HEK293 (cell line): ENCODE results near the gene TESK2.

Experiments
- CTCF ChIA-PET: fragments of 350-600 bp; formaldehyde crosslinking; extraction: SDS; loops from one replicate; lab custom pipeline; 2021; ENCODE audit warnings: antibody characterized with exemption; lab: Yijun Ruan, JAX
- POLR2A ChIA-PET: fragments of 300-600 bp; formaldehyde crosslinking; extraction: SDS; loops from one replicate; lab custom pipeline; 2020; ENCODE audit warnings: antibody characterized with exemption, inconsistent platforms; lab: Yijun Ruan, JAX
- H3K27ac ChIP-seq: fragments of 200-500 bp; sonication (Bioruptor generic); 2 replicates; pipeline ENCODE4 v1.5.1; 2014; ENCODE audit warnings: low read depth, low read length, control low read depth, inconsistent platforms; ENCODE audit errors: extremely low read depth
- H3K36me3 ChIP-seq, 2 experiments: fragments of 200-500 bp in 1 of 2; sonication (Bioruptor generic) in 1 of 2; 1 replicate in 1 of 2; 2 replicates in 1 of 2; pipeline ENCODE4 v1.5.1; 2014 to 2017; ENCODE audit warnings: inconsistent platforms in 2 of 2, low read length in 2 of 2; ENCODE audit not compliant: control insufficient read depth in 2 of 2, insufficient read depth in 1 of 2
- H3K4me1 ChIP-seq: fragments of 200-500 bp; sonication (Bioruptor generic); 2 replicates; pipeline ENCODE4 v1.5.1; 2014; ENCODE audit warnings: mild to moderate bottlenecking, low read length, inconsistent platforms; ENCODE audit not compliant: control insufficient read depth, insufficient read depth
- H3K4me3 ChIP-seq: 2 replicates; pipeline ENCODE4 v1.5.1; 2011; ENCODE audit warnings: low read depth, mild to moderate bottlenecking, control low read depth, low read length, moderate library complexity
- H3K9me3 ChIP-seq: fragments of 200-500 bp; sonication (Bioruptor generic); 2 replicates; pipeline ENCODE4 v1.5.1; 2014; ENCODE audit warnings: low read depth, low read length, inconsistent platforms; ENCODE audit not compliant: control insufficient read depth, insufficient read depth
- FEZF1 ChIP-seq: fragments of 450-650 bp; formaldehyde crosslinking; IDR thresholded peaks from 2 replicates; pipeline ENCODE4 v1.5.1; 2016; ENCODE audit warnings: missing biosample characterization, missing genetic modification characterization
- MZF1 ChIP-seq: fragments of 450-650 bp; formaldehyde crosslinking; IDR thresholded peaks from 2 replicates; pipeline ENCODE4 v1.5.1; 2017; ENCODE audit warnings: missing biosample characterization, missing genetic modification characterization, borderline replicate concordance
- SCRT2 ChIP-seq: fragments of 450-650 bp; formaldehyde crosslinking; IDR thresholded peaks from 2 replicates; pipeline ENCODE4 v1.5.1; 2016; ENCODE audit warnings: missing biosample characterization, missing genetic modification characterization
- WT1 ChIP-seq: fragments of 450-650 bp; formaldehyde crosslinking; IDR thresholded peaks from 2 replicates; pipeline ENCODE4 v1.5.1; 2016; ENCODE audit warnings: missing biosample characterization, missing genetic modification characterization
- ZBTB17 ChIP-seq: fragments of 450-650 bp; formaldehyde crosslinking; IDR thresholded peaks from 2 replicates; pipeline ENCODE4 v1.5.1; 2016; ENCODE audit warnings: missing biosample characterization, missing genetic modification characterization
- ZFP37 ChIP-seq: fragments of 450-650 bp; formaldehyde crosslinking; IDR thresholded peaks from 2 replicates; pipeline ENCODE4 v1.5.1; 2016; ENCODE audit warnings: missing biosample characterization, missing genetic modification characterization
- ZNF169 ChIP-seq: fragments of 450-650 bp; formaldehyde crosslinking; IDR thresholded peaks from 2 replicates; pipeline ENCODE4 v1.5.1; 2016; ENCODE audit warnings: missing biosample characterization, missing genetic modification characterization
- ZNF324 ChIP-seq: fragments of 450-650 bp; formaldehyde crosslinking; IDR thresholded peaks from 2 replicates; pipeline ENCODE4 v1.5.1; 2016; ENCODE audit warnings: missing biosample characterization, missing genetic modification characterization
- ZNF394 ChIP-seq: fragments of 450-650 bp; formaldehyde crosslinking; IDR thresholded peaks from 2 replicates; pipeline ENCODE4 v1.5.1; 2016; ENCODE audit warnings: missing biosample characterization, missing genetic modification characterization, mild to moderate bottlenecking, moderate library complexity, borderline replicate concordance
- ZNF843 ChIP-seq: fragments of 450-650 bp; formaldehyde crosslinking; IDR thresholded peaks from 2 replicates; pipeline ENCODE4 v1.5.1; 2016; ENCODE audit warnings: missing biosample characterization, missing genetic modification characterization
- TF ChIP-seq, protein P1 (sequence below): fragments of 450-650 bp; formaldehyde crosslinking; IDR thresholded peaks from 2 replicates; pipeline ENCODE4 v1.5.1; 2016; ENCODE audit warnings: missing biosample characterization, missing genetic modification characterization
- TF ChIP-seq, protein P2 (sequence below): fragments of 450-650 bp; formaldehyde crosslinking; IDR thresholded peaks from 2 replicates; pipeline ENCODE4 v1.5.1; 2016; ENCODE audit warnings: missing biosample characterization, missing genetic modification characterization, low read depth
- TF ChIP-seq, protein P3 (sequence below): fragments of 450-650 bp; IDR thresholded peaks from 2 replicates; pipeline ENCODE4 v1.5.1; 2018; ENCODE audit warnings: missing biosample characterization, mild to moderate bottlenecking, missing genetic modification characterization

Gene TESK2

DNA sequence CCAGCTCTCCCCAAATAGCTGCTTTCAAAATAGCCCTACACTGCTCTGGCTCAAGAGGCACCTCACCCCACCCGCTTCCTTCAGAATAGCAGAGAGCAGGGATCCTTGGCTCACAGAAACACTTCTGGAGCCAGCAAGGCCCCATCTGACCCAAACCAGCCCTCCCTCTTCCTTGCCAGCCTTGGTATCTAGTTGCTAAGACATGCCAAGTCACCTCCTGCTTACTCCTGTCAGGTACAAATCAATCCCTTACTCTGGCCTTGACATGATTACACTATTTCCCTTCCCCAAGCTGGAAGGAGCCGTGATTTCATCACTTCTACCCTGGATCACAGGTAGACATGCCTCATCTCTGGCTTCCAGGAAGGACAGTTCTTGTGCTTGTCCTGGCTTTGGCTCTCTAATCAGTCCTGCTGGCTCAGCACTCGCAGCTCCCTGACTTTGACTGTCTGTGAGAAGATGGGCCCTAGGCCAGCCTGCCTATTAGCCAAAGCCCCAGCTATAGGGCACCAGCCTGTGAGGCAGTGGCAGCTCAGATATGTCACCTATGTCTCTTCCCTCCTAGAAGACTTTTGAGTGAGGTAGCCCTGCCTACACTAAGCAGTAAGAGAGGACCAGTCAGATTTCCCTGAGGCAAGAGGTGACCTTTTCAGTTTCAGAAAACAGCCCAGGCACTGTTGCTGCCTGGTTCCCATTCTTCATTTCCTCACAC is 141.8 kb downstream of the TESK2 start:
- ChIA-PET CTCF (interaction anchor here (0.9 to 4.3 kb wide), 5 partner anchors 8 to 163 kb away, joined by 3 to 23 read pairs (median 8); partner anchors contain the start of genes MUTYH and TOE1), POLR2A (interaction anchor here (0.8 to 3.0 kb wide), 6 partner anchors 9 to 627 kb away, joined by 3 to 31 read pairs (median 4); partner anchors contain the start of genes BTBD19, CCDC163, MMACHC and MUTYH)
- Histone ChIP-seq H3K36me3 (peaks cover 0 to 29% of the 10 kb centered on the region in 2 experiments; a peak in 1 of 3 replicates), H3K4me1 (no peaks in the 10 kb centered on the region), H3K9me3 (no peaks in the 10 kb centered on the region), H3K27ac (no peak overlapping the region), H3K4me3 (no peak overlapping the region)
- TF ChIP-seq ZBTB17 (tag by site-specific recombination), result peak; percentile 71; the same call in 1 of the 2 replicates
- 0 out of 2 replicates have a peak, but pooled peaks have one; percentile 30 for TF ChIP-seq SCRT2 (tag by site-specific recombination)
- TF ChIP-seq ZNF394 (tag by site-specific recombination), result no peak

DNA sequence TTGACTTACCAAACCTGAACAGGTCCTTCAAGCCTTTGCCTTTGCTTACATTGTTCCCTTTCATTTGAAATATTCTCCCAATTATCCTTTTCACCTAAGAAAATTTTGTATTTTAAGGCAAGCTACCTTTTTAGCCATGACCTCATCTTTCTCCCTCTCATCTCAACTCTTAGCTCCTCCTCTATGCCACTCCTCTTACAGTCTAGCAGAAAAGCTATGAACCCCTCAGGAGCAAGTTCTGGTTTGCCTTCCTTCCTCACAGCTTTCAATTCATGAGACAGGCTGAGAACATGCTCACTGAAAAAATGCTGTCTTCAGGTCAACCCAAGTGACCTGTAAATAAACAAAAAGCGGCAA is 142.4 kb downstream of the TESK2 start:
- Histone ChIP-seq H3K4me1 (no peaks in the 10 kb centered on the region), H3K27ac (no peak overlapping the region), H3K4me3 (no peak overlapping the region), H3K36me3 (peaks cover 0 to 34% of the 10 kb centered on the region in 2 experiments; a peak in 2 of 3 replicates), H3K9me3 (no peaks in the 10 kb centered on the region)
- POLR2A ChIA-PET, result interaction anchor here (0.8 to 3.0 kb wide), 7 partner anchors 8 to 627 kb away, joined by 3 to 31 read pairs (median 4); partner anchors contain the start of genes BTBD19, CCDC163, MMACHC and MUTYH
- CTCF ChIA-PET, result interaction anchor here (0.9 to 4.3 kb wide), 4 partner anchors 8 to 163 kb away, joined by 3 to 23 read pairs (median 6); partner anchors contain the start of genes MUTYH and TOE1
- TF ChIP-seq, protein P1, sequence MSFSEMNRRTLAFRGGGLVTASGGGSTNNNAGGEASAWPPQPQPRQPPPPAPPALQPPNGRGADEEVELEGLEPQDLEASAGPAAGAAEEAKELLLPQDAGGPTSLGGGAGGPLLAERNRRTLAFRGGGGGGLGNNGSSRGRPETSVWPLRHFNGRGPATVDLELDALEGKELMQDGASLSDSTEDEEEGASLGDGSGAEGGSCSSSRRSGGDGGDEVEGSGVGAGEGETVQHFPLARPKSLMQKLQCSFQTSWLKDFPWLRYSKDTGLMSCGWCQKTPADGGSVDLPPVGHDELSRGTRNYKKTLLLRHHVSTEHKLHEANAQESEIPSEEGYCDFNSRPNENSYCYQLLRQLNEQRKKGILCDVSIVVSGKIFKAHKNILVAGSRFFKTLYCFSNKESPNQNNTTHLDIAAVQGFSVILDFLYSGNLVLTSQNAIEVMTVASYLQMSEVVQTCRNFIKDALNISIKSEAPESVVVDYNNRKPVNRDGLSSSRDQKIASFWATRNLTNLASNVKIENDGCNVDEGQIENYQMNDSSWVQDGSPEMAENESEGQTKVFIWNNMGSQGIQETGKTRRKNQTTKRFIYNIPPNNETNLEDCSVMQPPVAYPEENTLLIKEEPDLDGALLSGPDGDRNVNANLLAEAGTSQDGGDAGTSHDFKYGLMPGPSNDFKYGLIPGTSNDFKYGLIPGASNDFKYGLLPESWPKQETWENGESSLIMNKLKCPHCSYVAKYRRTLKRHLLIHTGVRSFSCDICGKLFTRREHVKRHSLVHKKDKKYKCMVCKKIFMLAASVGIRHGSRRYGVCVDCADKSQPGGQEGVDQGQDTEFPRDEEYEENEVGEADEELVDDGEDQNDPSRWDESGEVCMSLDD (tag by site-specific recombination), result no peak
- no peak for TF ChIP-seq WT1 (tag by site-specific recombination)
- TF ChIP-seq, protein P2, sequence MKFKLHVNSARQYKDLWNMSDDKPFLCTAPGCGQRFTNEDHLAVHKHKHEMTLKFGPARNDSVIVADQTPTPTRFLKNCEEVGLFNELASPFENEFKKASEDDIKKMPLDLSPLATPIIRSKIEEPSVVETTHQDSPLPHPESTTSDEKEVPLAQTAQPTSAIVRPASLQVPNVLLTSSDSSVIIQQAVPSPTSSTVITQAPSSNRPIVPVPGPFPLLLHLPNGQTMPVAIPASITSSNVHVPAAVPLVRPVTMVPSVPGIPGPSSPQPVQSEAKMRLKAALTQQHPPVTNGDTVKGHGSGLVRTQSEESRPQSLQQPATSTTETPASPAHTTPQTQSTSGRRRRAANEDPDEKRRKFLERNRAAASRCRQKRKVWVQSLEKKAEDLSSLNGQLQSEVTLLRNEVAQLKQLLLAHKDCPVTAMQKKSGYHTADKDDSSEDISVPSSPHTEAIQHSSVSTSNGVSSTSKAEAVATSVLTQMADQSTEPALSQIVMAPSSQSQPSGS (tag by site-specific recombination), result peak; percentile 55; the same call in 1 of the 2 replicates
- no peak for TF ChIP-seq FEZF1 (tag by site-specific recombination)
- no peak for TF ChIP-seq ZNF843 (tag by site-specific recombination)

DNA sequence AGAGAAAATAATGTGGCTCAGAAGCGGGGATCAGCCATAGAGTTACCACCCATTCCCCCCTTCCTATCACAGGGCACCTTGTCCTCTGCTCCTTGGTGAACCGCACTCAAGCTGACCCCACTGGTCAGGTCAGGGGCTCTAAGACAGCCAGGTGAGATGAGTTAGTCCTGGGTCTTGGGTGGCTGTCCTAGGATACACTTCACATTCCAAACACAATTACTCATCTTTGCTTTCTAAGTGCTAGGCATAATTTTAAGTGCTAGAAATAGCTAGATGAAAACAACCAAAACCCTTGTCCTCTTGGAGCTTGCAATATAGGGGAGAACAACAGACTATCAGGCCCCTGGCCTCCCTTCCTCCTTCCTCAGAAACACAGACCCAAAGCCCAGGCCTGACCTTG is 142.9 kb downstream of the TESK2 start:
- Histone ChIP-seq H3K4me3 (no peak overlapping the region), H3K4me1 (no peaks in the 10 kb centered on the region), H3K27ac (no peak overlapping the region), H3K36me3 (peaks cover 0 to 40% of the 10 kb centered on the region in 2 experiments; a peak in 2 of 3 replicates), H3K9me3 (no peaks in the 10 kb centered on the region)
- CTCF ChIA-PET, result interaction anchor here (0.9 to 4.3 kb wide), 5 partner anchors 7 to 164 kb away, joined by 3 to 23 read pairs (median 5); partner anchors contain the start of genes MUTYH and TOE1
- POLR2A ChIA-PET, result interaction anchor here (0.8 to 3.0 kb wide), 7 partner anchors 8 to 626 kb away, joined by 3 to 31 read pairs (median 4); partner anchors contain the start of genes BTBD19, CCDC163, MMACHC and MUTYH
- no peak for TF ChIP-seq ZNF169 (tag by site-specific recombination)
- no peak for TF ChIP-seq MZF1
- TF ChIP-seq, protein P3, sequence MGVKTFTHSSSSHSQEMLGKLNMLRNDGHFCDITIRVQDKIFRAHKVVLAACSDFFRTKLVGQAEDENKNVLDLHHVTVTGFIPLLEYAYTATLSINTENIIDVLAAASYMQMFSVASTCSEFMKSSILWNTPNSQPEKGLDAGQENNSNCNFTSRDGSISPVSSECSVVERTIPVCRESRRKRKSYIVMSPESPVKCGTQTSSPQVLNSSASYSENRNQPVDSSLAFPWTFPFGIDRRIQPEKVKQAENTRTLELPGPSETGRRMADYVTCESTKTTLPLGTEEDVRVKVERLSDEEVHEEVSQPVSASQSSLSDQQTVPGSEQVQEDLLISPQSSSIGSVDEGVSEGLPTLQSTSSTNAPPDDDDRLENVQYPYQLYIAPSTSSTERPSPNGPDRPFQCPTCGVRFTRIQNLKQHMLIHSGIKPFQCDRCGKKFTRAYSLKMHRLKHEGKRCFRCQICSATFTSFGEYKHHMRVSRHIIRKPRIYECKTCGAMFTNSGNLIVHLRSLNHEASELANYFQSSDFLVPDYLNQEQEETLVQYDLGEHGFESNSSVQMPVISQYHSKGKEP (tag by site-specific recombination), result no peak
- TF ChIP-seq ZNF324 (tag by site-specific recombination), result no peak
- TF ChIP-seq ZFP37 (tag by site-specific recombination), result peak; percentile 63; the same call in 1 of the 2 replicates
